Activated T-cell treated with anti-CD3 and anti-CD28 coated beads for 48 hours (primary cell): ENCODE results near the gene TCEAL6.
A peak's percentile ranks its signal among the peaks of the same experiment; 100 is the strongest.
"Not testable (repeated sequence)": the region's sequence is repeated elsewhere in the genome, so short reads cannot be mapped to it uniquely, and the experiment has no call there.

Source experiments
- DNase-seq: peaks from one replicate; pipeline ENCODE4 v3.0.0-alpha.2; 2020; ENCODE audit warnings: low read depth

TCEAL6 gene

DNA sequence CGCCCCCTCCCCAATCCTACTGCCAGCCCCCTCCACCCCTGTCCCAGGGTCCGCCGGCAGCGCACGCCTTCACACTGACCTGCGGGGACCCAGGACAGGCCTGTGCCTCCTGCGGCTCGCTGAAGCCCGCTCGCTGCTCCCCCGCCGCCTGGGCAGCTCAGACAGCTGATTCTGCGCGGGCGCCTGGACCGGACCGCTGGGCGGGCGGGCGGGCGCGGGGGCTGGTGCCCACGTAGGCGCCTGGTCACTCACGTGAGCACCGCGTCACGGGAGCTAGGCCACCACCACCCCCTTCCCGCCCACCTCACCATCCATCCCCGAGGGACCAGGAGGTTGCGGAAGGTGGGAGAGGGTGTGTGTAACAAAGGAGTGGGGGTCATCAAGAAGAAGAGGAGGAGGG is at the start of gene TCEAL6:
TCEAL6 (minus strand) TSS at position 208 of the 400 bp plus-strand sequence.
- not testable (repeated sequence) for DNase-seq

DNA sequence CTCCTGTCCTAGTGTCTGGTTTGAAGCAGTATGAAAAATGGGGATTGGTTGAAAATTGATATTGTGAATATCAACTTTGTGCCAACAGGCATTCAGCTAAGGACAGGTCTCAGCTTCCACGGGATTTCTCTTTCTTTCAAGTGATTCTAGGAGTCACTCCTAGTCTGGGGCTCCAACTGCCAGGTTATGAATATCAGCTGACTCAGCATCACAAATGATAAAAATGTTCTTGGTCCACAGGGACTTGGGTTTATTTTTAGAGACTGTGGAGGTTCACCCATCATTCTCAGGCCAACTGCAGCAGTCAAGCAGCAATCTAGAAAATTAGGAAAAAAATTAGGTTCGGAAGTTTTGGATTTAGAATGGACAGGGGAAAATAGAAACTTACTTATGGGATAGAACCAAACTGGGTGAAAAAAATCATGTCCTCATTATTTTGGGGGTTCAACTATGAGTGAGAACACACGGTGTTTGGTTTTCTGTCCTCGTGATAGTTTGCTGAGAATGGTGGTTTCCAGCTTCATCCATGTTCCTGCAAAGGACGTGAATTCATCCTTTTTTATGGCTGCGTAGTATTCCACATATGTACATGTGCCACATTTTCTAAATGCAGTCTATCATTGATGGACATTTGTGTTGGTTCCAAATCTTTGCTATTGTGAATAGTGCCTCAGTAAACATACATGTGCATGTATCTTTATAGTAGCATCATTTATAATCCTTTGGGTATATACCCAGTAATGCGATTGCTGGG is 43.9 kb upstream of the TCEAL6 start:
- DNase-seq, result no peak

DNA sequence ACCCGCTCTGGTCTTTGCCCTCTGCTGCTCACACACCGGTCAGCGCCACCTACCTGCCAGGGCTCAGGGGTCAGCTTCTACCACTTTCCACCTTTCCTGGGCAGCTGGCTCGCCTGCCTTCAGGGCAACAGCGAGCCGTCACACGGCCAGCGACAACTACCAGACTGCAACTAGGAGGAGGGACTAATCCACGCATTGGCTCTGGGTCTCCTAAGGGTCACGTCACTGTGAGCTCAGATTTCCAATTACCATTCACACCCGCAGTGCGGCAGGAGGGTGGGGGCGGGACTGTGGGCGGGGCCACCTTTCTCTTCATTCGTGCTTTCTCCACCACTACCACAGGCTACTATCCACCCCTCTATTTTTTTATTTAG is 13.5 kb upstream of the TCEAL6 start, which contains the start of gene BEX5:
BEX5 (minus strand) TSS at position 172 of the 374 bp plus-strand sequence. CDS start 1,712 bp downstream, outside the sequence.
- peak; percentile 27 for DNase-seq

DNA sequence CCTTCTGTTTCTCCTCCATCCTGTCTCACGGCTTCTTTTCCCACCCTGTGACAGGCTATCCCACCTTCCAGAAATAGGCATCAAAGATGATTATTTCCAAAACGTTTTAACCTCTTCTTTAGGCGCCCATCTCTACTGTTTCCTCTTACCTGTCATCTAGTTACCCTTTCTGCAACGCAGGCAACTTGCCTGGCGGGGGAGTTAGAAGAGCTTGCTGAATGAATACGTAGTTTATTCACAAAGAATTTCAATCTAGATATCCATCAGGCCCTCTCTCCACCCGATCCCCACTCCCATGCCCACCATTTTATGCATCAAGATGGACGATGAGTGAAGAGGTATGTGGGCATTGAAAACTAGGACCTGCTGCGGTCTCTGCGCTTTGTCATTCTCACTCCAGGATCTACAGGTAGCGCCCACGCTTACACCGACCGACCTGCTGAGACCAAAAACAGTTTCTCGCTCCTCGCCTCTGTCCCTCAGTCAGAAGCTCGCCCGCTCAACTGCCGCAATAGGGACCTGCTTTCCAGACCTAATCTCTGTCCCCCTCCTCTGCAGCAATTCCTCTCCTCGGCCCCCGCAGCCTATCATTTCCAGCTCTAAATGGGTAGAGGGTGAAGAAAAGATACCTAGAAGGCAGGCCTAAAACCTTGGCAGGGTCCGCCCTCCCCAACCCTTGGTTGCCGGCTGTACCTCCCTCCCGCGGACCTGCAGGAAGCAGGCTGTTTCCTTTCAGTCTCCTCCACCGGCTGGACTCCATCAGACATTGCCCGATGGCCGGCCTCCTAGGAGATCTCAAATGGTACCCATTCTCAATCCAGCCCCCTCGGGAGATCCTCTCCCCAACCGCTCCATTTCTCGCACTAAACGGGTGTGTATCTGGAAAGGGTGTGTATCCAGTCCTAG is 12.9 kb upstream of the TCEAL6 start:
- peak; percentile 2 for DNase-seq

DNA sequence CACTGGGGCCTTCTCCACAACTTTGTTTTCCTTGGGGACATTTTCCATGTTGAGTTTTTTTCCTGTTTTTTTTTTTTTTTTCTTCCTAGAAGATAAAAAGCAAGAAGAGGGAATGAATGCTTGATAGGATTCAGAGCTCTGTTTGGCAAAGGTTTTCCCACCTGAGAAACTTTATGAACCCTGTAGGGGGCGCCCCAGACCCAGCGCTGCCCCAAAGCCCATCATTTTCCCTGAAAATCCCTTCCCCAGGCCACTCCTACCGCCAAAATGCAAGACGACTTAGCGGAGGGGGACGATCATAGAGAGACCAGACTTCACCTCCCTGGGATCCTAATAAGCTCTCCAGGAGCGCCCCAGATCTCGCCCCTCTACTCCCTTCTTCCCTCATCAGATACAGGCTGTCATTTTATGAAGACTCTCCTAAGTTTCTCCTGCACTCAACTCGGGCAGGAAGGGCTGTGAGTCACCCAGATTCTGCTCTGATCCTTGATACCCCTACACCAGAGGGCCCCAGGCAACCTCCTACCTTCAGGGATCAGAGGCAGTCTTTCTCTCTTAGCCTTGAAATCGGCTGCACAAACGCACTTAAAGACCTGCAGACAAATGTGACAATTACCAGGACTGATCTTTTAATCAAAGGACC is 12.1 kb upstream of the TCEAL6 start:
- DNase-seq, result no peak

DNA sequence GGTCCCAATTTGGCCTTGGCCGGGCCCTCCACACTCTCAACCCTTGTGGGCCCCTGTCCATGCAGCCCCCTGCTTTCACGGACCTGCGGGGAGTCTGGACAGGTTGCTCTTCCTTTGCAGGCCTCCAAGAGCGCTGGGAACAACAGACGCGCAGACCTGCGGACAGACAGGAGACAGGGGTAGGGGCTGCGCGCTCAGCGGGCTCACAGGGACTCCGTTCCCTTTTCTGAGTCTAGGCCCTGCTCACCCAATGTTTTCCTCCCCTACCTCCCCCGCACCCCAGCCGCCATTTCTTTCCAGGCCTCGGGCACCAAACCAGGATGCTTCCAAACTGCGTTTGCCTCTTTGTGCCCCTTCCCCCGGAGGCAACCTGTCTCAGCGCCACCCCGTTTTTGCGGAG is 650 bp downstream of the TCEAL6 start:
- DNase-seq, result not testable (repeated sequence)

DNA sequence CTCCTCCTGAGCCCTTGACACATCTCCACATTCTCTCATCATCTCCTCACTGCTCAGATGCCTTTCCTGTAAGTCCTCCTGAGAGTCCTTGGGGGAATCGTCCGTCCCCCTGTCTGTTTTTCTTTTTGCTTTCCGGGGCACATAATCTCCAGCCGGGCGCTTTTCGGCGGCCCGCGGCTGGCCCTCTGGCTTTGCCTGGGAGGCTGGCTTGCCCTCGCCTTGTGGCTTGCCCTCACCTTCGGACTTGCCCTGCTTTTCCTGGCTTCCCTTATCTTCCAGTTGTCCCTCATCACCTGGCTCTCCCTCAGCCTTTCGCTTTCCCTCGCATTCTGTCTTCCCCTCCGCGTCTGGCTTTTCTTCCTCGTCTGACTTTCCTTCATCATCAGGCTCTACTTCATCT is 1.4 kb downstream of the TCEAL6 start:
- not testable (repeated sequence) for DNase-seq

DNA sequence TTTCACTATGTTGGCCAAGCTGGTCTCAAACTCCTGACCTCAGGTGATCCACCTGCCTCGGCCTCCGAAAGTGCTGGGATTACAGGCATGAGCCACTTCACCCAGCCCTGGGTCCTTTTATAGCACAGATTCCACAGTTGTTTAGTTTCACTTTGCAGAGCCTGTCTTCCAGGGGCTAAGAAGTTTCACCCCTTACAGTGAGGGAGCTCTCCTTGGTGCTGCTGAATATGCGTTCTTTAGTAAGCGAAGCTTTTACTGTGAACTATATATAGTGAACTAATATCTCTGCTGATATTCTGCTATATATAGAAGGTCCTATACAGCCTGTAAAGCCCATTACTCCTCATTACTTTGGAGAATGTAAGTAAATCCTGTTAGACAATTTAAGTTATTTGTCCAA is 4.2 kb downstream of the TCEAL6 start:
- DNase-seq, result no peak

DNA sequence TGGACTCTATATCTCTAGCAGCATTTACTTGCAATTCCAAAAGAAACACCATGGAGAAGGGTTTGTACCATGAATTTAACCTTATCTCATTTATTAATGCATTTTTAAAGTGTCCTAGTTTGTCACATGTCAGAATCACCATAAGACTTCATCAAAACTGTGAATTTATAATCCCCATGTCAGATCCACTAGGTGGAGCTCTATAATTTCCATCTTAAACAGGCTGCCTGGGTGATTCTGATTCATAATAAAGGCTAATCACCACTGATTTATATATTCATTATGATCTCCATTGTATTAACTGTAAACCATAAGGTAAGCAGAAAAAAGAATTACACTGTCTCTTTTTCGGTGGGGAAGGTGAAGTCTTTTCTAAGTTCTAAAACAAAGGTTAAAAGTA is 12.8 kb downstream of the TCEAL6 start:
- no peak for DNase-seq

DNA sequence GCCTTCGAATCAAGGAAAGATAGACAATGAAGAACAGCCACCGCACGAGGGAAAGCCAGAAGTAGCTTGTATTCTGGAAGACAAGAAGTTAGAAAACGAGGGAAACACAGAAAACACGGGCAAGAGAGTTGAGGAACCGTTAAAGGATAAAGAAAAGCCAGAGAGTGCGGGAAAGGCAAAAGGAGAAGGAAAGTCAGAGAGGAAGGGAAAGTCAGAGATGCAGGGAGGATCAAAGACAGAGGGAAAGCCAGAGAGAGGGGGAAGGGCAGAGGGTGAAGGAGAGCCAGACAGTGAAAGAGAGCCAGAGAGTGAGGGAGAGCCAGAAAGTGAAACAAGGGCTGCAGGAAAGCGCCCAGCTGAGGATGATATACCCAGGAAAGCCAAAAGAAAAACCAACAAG is 15.4 kb downstream of the TCEAL6 start:
- no peak for DNase-seq

DNA sequence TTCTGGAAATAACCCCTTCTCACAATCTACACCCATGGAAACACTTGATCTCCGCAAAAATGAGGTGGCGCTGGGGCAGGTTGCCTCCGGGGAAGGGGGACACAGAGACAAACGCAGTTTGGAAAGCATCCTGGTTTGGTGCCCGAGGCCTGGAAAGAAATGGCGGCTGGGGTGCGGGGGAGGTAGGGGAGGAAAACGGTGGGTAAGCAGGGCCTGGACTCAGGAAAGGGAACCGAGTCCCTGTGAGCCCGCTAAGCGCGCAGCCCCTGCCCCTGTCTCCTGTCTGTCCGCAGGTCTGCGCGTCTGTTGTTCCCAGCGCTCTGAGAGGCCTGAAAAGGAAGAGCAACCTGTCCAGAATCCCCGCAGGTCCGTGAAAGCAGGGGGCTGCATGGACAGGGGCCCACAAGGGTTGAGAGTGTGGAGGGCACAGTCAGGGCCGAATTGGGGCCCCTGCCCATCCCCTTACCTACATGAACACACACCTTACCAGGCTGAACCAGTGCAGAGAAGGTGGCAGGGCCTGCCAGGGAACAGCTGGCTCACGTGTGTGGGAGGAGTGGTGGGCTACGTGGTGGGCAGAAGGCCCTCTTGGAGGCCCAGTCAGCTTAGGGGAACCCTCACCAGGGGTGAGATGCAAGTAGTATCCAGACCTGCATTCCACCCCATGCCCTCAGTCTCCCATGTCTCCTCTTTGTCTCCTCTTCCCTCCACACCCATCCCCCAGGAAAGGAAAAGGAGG is 16.0 kb downstream of the TCEAL6 start:
- not testable (repeated sequence) for DNase-seq

DNA sequence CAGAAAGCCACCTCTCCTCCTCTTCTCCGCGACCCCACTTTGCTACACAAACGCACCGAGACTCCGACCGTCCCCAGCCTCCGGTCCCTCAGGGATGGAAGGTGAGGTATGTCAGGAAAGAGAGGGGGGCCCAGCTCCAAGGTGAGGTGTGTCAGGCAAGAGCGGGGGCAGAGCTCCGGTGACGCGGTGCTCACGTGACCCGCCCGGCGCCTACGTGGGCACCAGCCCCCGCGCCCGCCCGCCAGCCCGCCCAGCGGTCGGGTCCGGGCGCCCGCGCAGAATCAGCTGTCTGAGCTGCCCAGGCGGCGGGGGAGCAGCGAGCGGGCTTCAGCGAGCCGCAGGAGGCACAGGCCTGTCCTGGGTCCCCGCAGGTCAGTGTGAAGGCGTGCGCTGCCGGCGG is 16.8 kb downstream of the TCEAL6 start, which contains the start of gene TCEAL2:
TCEAL2 (plus strand) TSS at position 244 of the 400 bp plus-strand sequence. CDS start 1,152 bp downstream, outside the sequence.
- not testable (repeated sequence) for DNase-seq

DNA sequence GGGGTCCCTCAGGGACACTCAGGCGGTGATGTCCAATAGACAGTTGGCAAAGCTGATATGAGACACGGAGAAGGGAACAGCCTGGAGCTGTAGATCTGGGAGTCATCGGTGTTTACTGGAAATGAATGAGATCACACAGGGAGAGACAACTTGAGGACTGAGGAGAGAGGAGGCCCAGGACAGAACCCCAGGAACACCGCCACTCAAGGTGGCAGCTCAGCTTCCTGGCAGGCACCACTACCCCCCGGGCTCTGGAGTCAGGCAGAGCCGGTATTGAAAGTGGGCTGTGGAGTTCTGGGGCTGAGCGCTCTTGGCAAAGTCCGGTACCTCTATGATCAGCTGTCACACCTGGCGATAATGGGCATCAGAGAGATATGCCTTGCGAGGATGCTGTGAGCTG is 17.3 kb downstream of the TCEAL6 start:
- DNase-seq, result not testable (repeated sequence)

DNA sequence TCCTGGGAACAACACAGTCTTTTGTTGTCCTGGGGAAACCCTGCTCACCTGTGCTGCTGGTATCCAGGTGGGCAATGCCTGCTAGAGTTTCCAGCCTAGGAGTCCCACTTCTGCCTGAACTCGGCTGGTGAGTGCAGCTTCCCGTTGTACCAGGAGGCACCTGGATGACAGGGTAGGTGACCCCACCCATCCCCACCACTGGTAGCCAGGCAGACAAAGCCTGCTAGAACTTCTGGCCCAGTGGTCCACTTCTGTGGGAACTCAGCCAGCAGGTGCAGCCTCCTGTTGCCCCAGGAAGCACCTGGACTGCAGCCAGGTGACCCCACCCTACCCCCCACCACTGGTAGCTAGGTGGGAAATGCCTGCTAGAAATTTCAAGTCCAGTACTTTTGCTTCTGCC is 26.5 kb downstream of the TCEAL6 start:
- no peak for DNase-seq

DNA sequence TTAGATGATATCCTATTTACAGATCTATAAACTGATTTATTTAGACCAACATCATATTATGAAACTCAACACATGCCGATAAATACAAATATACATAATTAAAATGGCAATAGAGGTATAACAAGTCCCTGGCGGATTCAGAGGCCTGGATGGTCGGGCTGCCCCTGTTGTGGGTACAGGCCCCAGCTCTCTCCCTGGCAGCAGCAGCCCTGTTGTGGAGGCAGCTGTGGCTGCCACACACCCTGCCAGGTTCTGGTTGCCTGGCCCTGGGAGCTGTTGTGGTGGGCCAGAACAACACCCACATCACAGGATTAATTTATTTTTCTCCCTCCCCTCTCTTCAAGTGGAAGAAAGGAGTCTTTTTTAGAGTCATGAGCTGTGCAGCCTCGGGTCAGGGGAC is 28.9 kb downstream of the TCEAL6 start:
- no peak for DNase-seq
